SK-N-MC (cell line): ENCODE measurements around the gene ASCC3.

ENCODE experiments used
- DNase-seq: peaks from one replicate; pipeline ENCODE4 v3.0.0-alpha.2; 2011; ENCODE audit warnings: low read depth, low spot score
- H3K27ac ChIP-seq: fragments of 200-600 bp; sonication (generic); 2 replicates; pipeline ENCODE4 v1.5.1; 2016; ENCODE audit warnings: mixed run types
- H3K36me3 ChIP-seq: fragments of 200-600 bp; sonication (generic); 2 replicates; pipeline ENCODE4 v1.6.1; 2017; ENCODE audit warnings: antibody characterized with exemption, low read length, mixed read lengths; ENCODE audit not compliant: insufficient read depth
- H3K4me3 ChIP-seq: fragments of 200-600 bp; sonication (generic); 2 replicates; pipeline ENCODE4 v1.5.1; 2016
- H3K9ac ChIP-seq: fragments of 200-600 bp; sonication (generic); 2 replicates; pipeline ENCODE4 v1.8.0; 2017; ENCODE audit warnings: mixed run types, mixed read lengths; ENCODE audit not compliant: insufficient read length
- H3K9me3 ChIP-seq: fragments of 200-600 bp; sonication (generic); 2 replicates; pipeline ENCODE4 v1.6.1; 2017; ENCODE audit warnings: low read depth, mild to moderate bottlenecking, antibody characterized with exemption, low read length, moderate library complexity, mixed read lengths
- EZH2 ChIP-seq: fragments of 200-600 bp; sonication (generic); IDR thresholded peaks from one replicate; pipeline ENCODE4 v1.6.1; 2017; ENCODE audit warnings: antibody characterized with exemption
- FOXP2 ChIP-seq: optimal IDR thresholded peaks from 2 replicates; pipeline ENCODE3; 2011; ENCODE audit warnings: mild to moderate bottlenecking, moderate library complexity; ENCODE audit not compliant: insufficient read depth; ENCODE audit errors: extremely low read length, control extremely low read depth
- POLR2AphosphoS5 ChIP-seq: IDR thresholded peaks from 2 replicates; pipeline ENCODE4 v1.6.1; 2012; ENCODE audit warnings: mild to moderate bottlenecking, low read depth, low read length, borderline replicate concordance

ASCC3 gene

GRCh38 chr6:100518588-100518987 lies 362.5 kb downstream of the ASCC3 start:
- H3K36me3 ChIP-seq = no peaks in the 10 kb centered on the region
- TF ChIP-seq FOXP2 = no peak
- no peak for TF ChIP-seq POLR2AphosphoS5
- TF ChIP-seq EZH2 = no peak
- no peak overlapping the region for H3K27ac ChIP-seq
- no peak overlapping the region for H3K9ac ChIP-seq
- no peak overlapping the region for H3K4me3 ChIP-seq
- DNase-seq = no peak
- H3K9me3 ChIP-seq = no peaks in the 10 kb centered on the region

- H3K27ac ChIP-seq = no peak overlapping the region
- H3K9ac ChIP-seq = no peak overlapping the region
- no peaks in the 10 kb centered on the region for H3K9me3 ChIP-seq
- no peak for DNase-seq
- no peak for TF ChIP-seq EZH2
- no peak for TF ChIP-seq FOXP2
- TF ChIP-seq POLR2AphosphoS5 = no peak
- no peak overlapping the region for H3K4me3 ChIP-seq
- H3K36me3 ChIP-seq = peaks cover 6% of the 10 kb centered on the region
Observed at GRCh38 chr6:100517633-100518032, 363.5 kb downstream of the ASCC3 start.

- no peak overlapping the region for H3K27ac ChIP-seq
- DNase-seq = no peak
- H3K36me3 ChIP-seq = peaks cover 11% of the 10 kb centered on the region
- TF ChIP-seq POLR2AphosphoS5 (no peak), EZH2 (no peak), FOXP2 (no peak)
- no peaks in the 10 kb centered on the region for H3K9me3 ChIP-seq
- no peak overlapping the region for H3K4me3 ChIP-seq
- no peak overlapping the region for H3K9ac ChIP-seq
Observed at GRCh38 chr6:100517106-100517505, 364.0 kb downstream of the ASCC3 start.

- no peak for DNase-seq
- H3K9me3 ChIP-seq = no peaks in the 10 kb centered on the region
- H3K27ac ChIP-seq = no peak overlapping the region
- H3K36me3 ChIP-seq = peaks cover 22% of the 10 kb centered on the region
- H3K9ac ChIP-seq = no peak overlapping the region
- TF ChIP-seq POLR2AphosphoS5 = no peak
- no peak for TF ChIP-seq FOXP2
- no peak for TF ChIP-seq EZH2
- no peak overlapping the region for H3K4me3 ChIP-seq
Observed at GRCh38 chr6:100514660-100515059, 366.5 kb downstream of the ASCC3 start.

- Histone ChIP-seq H3K9me3 (no peaks in the 10 kb centered on the region), H3K9ac (no peak overlapping the region), H3K4me3 (no peak overlapping the region), H3K36me3 (peaks cover 35% of the 10 kb centered on the region), H3K27ac (no peak overlapping the region)
- TF ChIP-seq FOXP2 = no peak
- no peak for TF ChIP-seq EZH2
- no peak for TF ChIP-seq POLR2AphosphoS5
- DNase-seq = no peak
Observed at GRCh38 chr6:100512203-100512862, 368.8 kb downstream of the ASCC3 start.

GRCh38 chr6:100509101-100509500 lies 372.0 kb downstream of the ASCC3 start:
- Histone ChIP-seq H3K27ac (no peak overlapping the region), H3K9ac (no peak overlapping the region), H3K9me3 (no peaks in the 10 kb centered on the region), H3K4me3 (no peak overlapping the region), H3K36me3 (peaks cover 36% of the 10 kb centered on the region)
- DNase-seq = no peak
- TF ChIP-seq EZH2 (no peak), POLR2AphosphoS5 (no peak), FOXP2 (no peak)

GRCh38 chr6:100506651-100507050 lies 374.5 kb downstream of the ASCC3 start:
- no peak for DNase-seq
- Histone ChIP-seq H3K36me3 (peaks cover 20% of the 10 kb centered on the region), H3K9me3 (no peaks in the 10 kb centered on the region), H3K4me3 (no peak overlapping the region), H3K9ac (no peak overlapping the region), H3K27ac (no peak overlapping the region)
- TF ChIP-seq FOXP2 (no peak), EZH2 (no peak), POLR2AphosphoS5 (no peak)

- Histone ChIP-seq H3K9ac (no peak overlapping the region), H3K36me3 (peaks cover 16% of the 10 kb centered on the region; the same call in 1 of the 2 replicates), H3K4me3 (no peak overlapping the region), H3K9me3 (no peaks in the 10 kb centered on the region), H3K27ac (no peak overlapping the region)
- no peak for DNase-seq
- no peak for TF ChIP-seq FOXP2
- no peak for TF ChIP-seq POLR2AphosphoS5
- no peak for TF ChIP-seq EZH2
Observed at GRCh38 chr6:100504786-100505737, 376.1 kb downstream of the ASCC3 start.
